CD14-positive monocyte (primary cell): Measurements from ENCODE around the gene BCOR. TPM values are rescaled to one million over a fixed set of nuclear protein-coding genes. Genes with fewer than 3 reads are reported as not detected.

Experiments
- DNase-seq, 3 donors: peaks; one replicate each; pipeline ENCODE4 v3.0.0-alpha.2; 2011 to 2022
- H2AFZ ChIP-seq: 2 replicates; pipeline ENCODE4 v1.6.0; 2012; ENCODE audit warnings: mild to moderate bottlenecking, low read depth, low read length, inconsistent platforms; ENCODE audit not compliant: insufficient read depth, poor library complexity, severe bottlenecking
- H3K27ac ChIP-seq, 2 donors: 1 replicate in 1 of 2; 2 replicates in 1 of 2; pipeline ENCODE4 v1.5.1; 2012 to 2013; ENCODE audit warnings: low read length in 2 of 2, control low read depth in 1 of 2, inconsistent platforms in 1 of 2, low read depth in 1 of 2, mild to moderate bottlenecking in 1 of 2
- H3K27me3 ChIP-seq, 2 donors: one replicate each; pipeline versions ENCODE4 v1.6.0 to v1.6.1; 2011 to 2013; ENCODE audit warnings: low read length in 2 of 2; ENCODE audit not compliant: control insufficient read depth in 2 of 2, insufficient read depth in 2 of 2
- H3K36me3 ChIP-seq, 2 donors: replicated peaks in 1 of 2; 1 replicate in 1 of 2; 2 replicates in 1 of 2; pipeline versions ENCODE4 v1.5.1 to v1.6.1; 2012 to 2013; ENCODE audit warnings: low read length in 2 of 2, control low read depth in 1 of 2, inconsistent platforms in 1 of 2, mild to moderate bottlenecking in 1 of 2; ENCODE audit not compliant: insufficient read depth in 2 of 2, control insufficient read depth in 1 of 2
- H3K4me1 ChIP-seq, 2 donors: 1 replicate in 1 of 2; 2 replicates in 1 of 2; pipeline versions ENCODE4 v1.5.1 to v1.6.1; 2012 to 2013; ENCODE audit warnings: low read length in 2 of 2, control low read depth in 1 of 2, inconsistent platforms in 1 of 2, mild to moderate bottlenecking in 1 of 2, moderate library complexity in 1 of 2; ENCODE audit not compliant: insufficient read depth in 2 of 2, control insufficient read depth in 1 of 2
- H3K4me2 ChIP-seq: replicated peaks from 2 replicates; pipeline ENCODE3; 2012; ENCODE audit warnings: low read length, moderate library complexity, mild to moderate bottlenecking; ENCODE audit not compliant: poor library complexity, severe bottlenecking; ENCODE audit errors: extremely low read depth
- H3K4me3 ChIP-seq, 3 experiments: fragments of 200-600 bp in 1 of 3; sonication (generic) in 1 of 3; replicated peaks in 1 of 3; 1 replicate in 2 of 3; 2 replicates in 1 of 3; pipeline ENCODE4 v1.5.1; 2011 to 2013; ENCODE audit warnings: low read length in 3 of 3, mild to moderate bottlenecking in 3 of 3, control low read depth in 2 of 3, low read depth in 2 of 3, inconsistent platforms in 1 of 3, moderate library complexity in 1 of 3
- H3K79me2 ChIP-seq: 2 replicates; pipeline ENCODE4 v1.6.0; 2012; ENCODE audit warnings: mild to moderate bottlenecking, control low read depth, inconsistent platforms, low read length, moderate library complexity; ENCODE audit not compliant: insufficient read depth
- H3K9ac ChIP-seq: 2 replicates; pipeline ENCODE4 v1.6.0; 2017; ENCODE audit warnings: low read length, mild to moderate bottlenecking; ENCODE audit not compliant: insufficient read depth, poor library complexity, severe bottlenecking
- H3K9me3 ChIP-seq, 2 donors: replicated peaks in 1 of 2; 1 replicate in 1 of 2; 2 replicates in 1 of 2; pipeline versions ENCODE4 v1.5.1 to v1.6.1; 2012 to 2013; ENCODE audit warnings: low read length in 2 of 2, control low read depth in 1 of 2; ENCODE audit not compliant: control insufficient read depth in 1 of 2, insufficient read depth in 1 of 2
- H4K20me1 ChIP-seq: 2 replicates; pipeline ENCODE4 v1.6.0; 2012; ENCODE audit warnings: mild to moderate bottlenecking, low read length, control low read depth, moderate library complexity; ENCODE audit not compliant: insufficient read depth
- H3K27ac Mint-ChIP-seq, 7 donors: one replicate each; pipeline ENCODE4 v1.8.0; 2020; ENCODE audit warnings: mild to moderate bottlenecking in 7 of 7, mixed read lengths in 7 of 7, moderate library complexity in 6 of 7, inconsistent platforms in 2 of 7
- H3K27me3 Mint-ChIP-seq, 3 donors: one replicate each; pipeline ENCODE4 v1.8.0; 2021 to 2022; ENCODE audit warnings: low read depth in 3 of 3, mild to moderate bottlenecking in 3 of 3, mixed read lengths in 3 of 3, moderate library complexity in 3 of 3, inconsistent platforms in 1 of 3
- H3K36me3 Mint-ChIP-seq, 2 donors: one replicate each; pipeline ENCODE4 v1.8.0; 2020; ENCODE audit warnings: mixed read lengths in 2 of 2, inconsistent platforms in 1 of 2, mild to moderate bottlenecking in 1 of 2
- H3K4me1 Mint-ChIP-seq: one replicate; pipeline ENCODE4 v1.8.0; 2020; ENCODE audit warnings: mild to moderate bottlenecking, mixed read lengths
- H3K4me3 Mint-ChIP-seq, 2 donors: one replicate each; pipeline ENCODE4 v1.8.0; 2020; ENCODE audit warnings: mild to moderate bottlenecking in 2 of 2, mixed read lengths in 2 of 2, moderate library complexity in 1 of 2
- H3K9me3 Mint-ChIP-seq, 7 donors: one replicate each; pipeline ENCODE4 v1.8.0; 2020 to 2022; ENCODE audit warnings: mixed read lengths in 7 of 7, mild to moderate bottlenecking in 6 of 7, moderate library complexity in 6 of 7, inconsistent platforms in 2 of 7
- CTCF ChIP-seq: fragments of 200-600 bp; IDR thresholded peaks from one replicate; pipeline ENCODE4 v1.8.0; 2022; ENCODE audit warnings: antibody characterized with exemption, mild to moderate bottlenecking
- WGBS: methylation state at CpG from one replicate; pipeline ENCODE4 v1.1.5; 2013; ENCODE audit warnings: missing lambda C conversion rate; ENCODE audit not compliant: insufficient coverage; 5-methylcytosine and 5-hydroxymethylcytosine counted together
- intact Hi-C, 2 donors: fragments of 100-400 bp; cut with micrococcal nuclease; formaldehyde crosslinking; loops; one replicate each; pipeline versions ENCODE4 v1.15.0 to v1.15.1; 2023
- polyA plus RNA-seq, 3 donors: library from polyadenylated mRNA; depleted of rRNA in 1 of 3; unstranded in 2 of 3; stranded (reverse) in 1 of 3; fragments of 300-500 nt in 2 of 3; fragments of >200 nt in 1 of 3; fragmentation: Illumina TruSeq in 2 of 3; gene quantifications; 1 replicate in 2 of 3; 2 replicates in 1 of 3; pipeline ENCODE4 v1.2.3, GENCODE V29; 2012 to 2021

BCOR gene
- polyA plus RNA-seq, 3 donors, result 1.1 to 8.2 (median 2.6) TPM

- intact Hi-C loops, result no loop called here
- no peak overlapping the region for H3K9ac ChIP-seq
- H3K79me2 ChIP-seq, result peaks cover 20% of the 10 kb centered on the region
- H3K27ac ChIP-seq, result no peak overlapping the region
- peak overlapping the region; percentile 79 to 83 for H3K4me3 Mint-ChIP-seq
- peaks cover 26% of the 10 kb centered on the region for H3K4me1 Mint-ChIP-seq
- WGBS, result 8% methylated on average over 7 of the region's 21 CpGs
- peak overlapping the region in 1 of 3 experiments; percentile 48 for H3K4me3 ChIP-seq
- peaks cover 12% of the 10 kb centered on the region for H4K20me1 ChIP-seq
- DNase-seq, result peak in 2 of 3 donors; percentile 27 to 49
- no peak for TF ChIP-seq CTCF
- peak overlapping the region in 3 of 7 donors; percentile 13 to 48 (median 17) for H3K27ac Mint-ChIP-seq
- peaks cover 3 to 6% of the 10 kb centered on the region in 2 donors for H3K27me3 ChIP-seq
- no peaks in the 10 kb centered on the region for H3K36me3 ChIP-seq
- H3K9me3 ChIP-seq, result peaks cover 0 to 7% of the 10 kb centered on the region in 2 donors
- peaks cover 40 to 44% of the 10 kb centered on the region in 2 donors for H3K4me1 ChIP-seq
- peak overlapping the region; percentile 74 for H3K4me2 ChIP-seq
- peaks cover 0 to 65% (median 3%) of the 10 kb centered on the region in 3 donors for H3K27me3 Mint-ChIP-seq
- peaks cover 0 to 38% (median 16%) of the 10 kb centered on the region in 7 donors for H3K9me3 Mint-ChIP-seq
- peaks cover 0 to 5% of the 10 kb centered on the region in 2 donors for H3K36me3 Mint-ChIP-seq
- no peak overlapping the region for H2AFZ ChIP-seq
Observed at GRCh38 chrX:40100141-40100536, 2.4 kb upstream of the BCOR start.

GRCh38 chrX:40099055-40099958 is 1.5 kb upstream of the BCOR start:
- TF ChIP-seq CTCF, result no peak
- H3K27me3 Mint-ChIP-seq, result peaks cover 3 to 68% (median 5%) of the 10 kb centered on the region in 3 donors
- Histone ChIP-seq H3K9me3 (peaks cover 0 to 7% of the 10 kb centered on the region in 2 donors), H3K4me3 (peak overlapping the region; percentile 23 to 77 (median 40)), H3K27ac (no peak overlapping the region), H3K79me2 (peaks cover 28% of the 10 kb centered on the region), H3K36me3 (no peaks in the 10 kb centered on the region), H3K4me1 (peaks cover 42 to 45% of the 10 kb centered on the region in 2 donors), H3K27me3 (peaks cover 3 to 6% of the 10 kb centered on the region in 2 donors), H4K20me1 (peaks cover 20% of the 10 kb centered on the region), H3K4me2 (peak overlapping the region; percentile 74), H2AFZ (no peak overlapping the region), H3K9ac (peak overlapping the region; percentile 51)
- H3K36me3 Mint-ChIP-seq, result peaks cover 0 to 5% of the 10 kb centered on the region in 2 donors
- H3K9me3 Mint-ChIP-seq, result peaks cover 0 to 41% (median 19%) of the 10 kb centered on the region in 7 donors
- intact Hi-C loops, result loop anchor here (5.0 kb wide), 3 partner anchors 48 to 87 kb away; no protein-coding TSS in a partner anchor
- peak in 2 of 3 donors; percentile 33 to 44 for DNase-seq
- H3K27ac Mint-ChIP-seq, result peak overlapping the region in 4 of 7 donors; percentile 57 to 69 (median 60)
- peaks cover 31% of the 10 kb centered on the region for H3K4me1 Mint-ChIP-seq
- peak overlapping the region; percentile 79 to 83 for H3K4me3 Mint-ChIP-seq
- 0% methylated on average over 13 of the region's 49 CpGs for WGBS
